Tibial artery (tissue), 4 donors: ENCODE results near the gene RBM20.
"Not testable (repeated sequence)": the region's sequence is repeated elsewhere in the genome, so short reads cannot be mapped to it uniquely, and the experiment has no call there.

Source experiments
- DNase-seq, 2 donors: peaks; one replicate each; pipeline ENCODE4 v3.0.0-alpha.2; 2019
- H3K27ac ChIP-seq, 2 donors: fragments of 200-600 bp; sonication (generic) in 1 of 2; 1 replicate in 1 of 2; 2 replicates in 1 of 2; pipeline ENCODE4 v1.5.1; 2018 to 2019; ENCODE audit warnings: mild to moderate bottlenecking in 1 of 2
- H3K27me3 ChIP-seq, 2 donors: fragments of 200-600 bp; sonication (generic) in 1 of 2; one replicate each; pipeline versions ENCODE4 v1.5.1 to v1.6.0; 2016 to 2019
- H3K36me3 ChIP-seq, 3 donors: fragments of 200-600 bp; sonication (generic) in 2 of 3; one replicate each; pipeline ENCODE4 v1.5.1; 2016 to 2019; ENCODE audit warnings: mild to moderate bottlenecking in 2 of 3
- H3K4me1 ChIP-seq, 4 donors: fragments of 200-600 bp; sonication (generic) in 2 of 4; 1 replicate in 3 of 4; 2 replicates in 1 of 4; pipeline ENCODE4 v1.5.1; 2016 to 2019
- H3K4me3 ChIP-seq, 2 donors: fragments of 200-600 bp; sonication (generic) in 1 of 2; 1 replicate in 1 of 2; 2 replicates in 1 of 2; pipeline ENCODE4 v1.5.1; 2018 to 2019; ENCODE audit warnings: mild to moderate bottlenecking in 2 of 2
- H3K9me3 ChIP-seq, 3 donors: fragments of 200-600 bp; sonication (generic) in 1 of 3; one replicate each; pipeline ENCODE4 v1.5.1; 2016 to 2019
- intact Hi-C: fragments of 100-400 bp; cut with DNase I; formaldehyde crosslinking; loops from one replicate; pipeline ENCODE4 v1.15.0; 2023; ENCODE audit warnings: low total_unique reads
- TF ChIP-seq, protein P1 (sequence below), 2 experiments: fragments of 200-600 bp in 1 of 2; fragments of 450-650 bp in 1 of 2; IDR thresholded peaks; one replicate each; pipeline ENCODE4 v1.5.1; 2017 to 2019; ENCODE audit warnings: antibody characterized with exemption in 2 of 2, mild to moderate bottlenecking in 1 of 2, moderate library complexity in 1 of 2

The RBM20 gene

DNA sequence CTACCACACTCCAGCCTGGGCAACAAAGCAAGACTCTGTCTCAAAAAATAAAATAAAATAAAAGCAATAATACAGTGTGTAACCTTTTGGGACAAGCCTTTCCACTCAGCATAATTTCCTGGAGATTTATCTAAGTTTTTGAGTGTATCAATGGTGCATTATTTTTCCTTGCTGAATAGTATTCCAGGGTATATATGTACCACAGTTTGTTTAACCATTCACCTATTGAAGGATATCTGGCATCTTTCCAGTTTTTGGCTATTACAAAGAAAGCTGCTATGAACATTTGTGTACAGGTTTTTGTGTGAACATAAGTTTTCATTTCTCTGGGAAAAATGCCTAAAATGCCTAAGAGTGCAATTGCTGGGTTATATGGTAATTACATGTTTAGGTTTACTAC, 59.9 kb downstream of the RBM20 start:
- H3K27me3 ChIP-seq: no peaks in the 10 kb centered on the region
- no peaks in the 10 kb centered on the region for H3K36me3 ChIP-seq
- intact Hi-C loops: no loop called here
- peaks cover 0 to 8% (median 0%) of the 10 kb centered on the region in 4 donors for H3K4me1 ChIP-seq
- H3K9me3 ChIP-seq: no peaks in the 10 kb centered on the region
- H3K27ac ChIP-seq: no peak overlapping the region
- no peak overlapping the region for H3K4me3 ChIP-seq
- no peak for DNase-seq
- TF ChIP-seq, protein P1, sequence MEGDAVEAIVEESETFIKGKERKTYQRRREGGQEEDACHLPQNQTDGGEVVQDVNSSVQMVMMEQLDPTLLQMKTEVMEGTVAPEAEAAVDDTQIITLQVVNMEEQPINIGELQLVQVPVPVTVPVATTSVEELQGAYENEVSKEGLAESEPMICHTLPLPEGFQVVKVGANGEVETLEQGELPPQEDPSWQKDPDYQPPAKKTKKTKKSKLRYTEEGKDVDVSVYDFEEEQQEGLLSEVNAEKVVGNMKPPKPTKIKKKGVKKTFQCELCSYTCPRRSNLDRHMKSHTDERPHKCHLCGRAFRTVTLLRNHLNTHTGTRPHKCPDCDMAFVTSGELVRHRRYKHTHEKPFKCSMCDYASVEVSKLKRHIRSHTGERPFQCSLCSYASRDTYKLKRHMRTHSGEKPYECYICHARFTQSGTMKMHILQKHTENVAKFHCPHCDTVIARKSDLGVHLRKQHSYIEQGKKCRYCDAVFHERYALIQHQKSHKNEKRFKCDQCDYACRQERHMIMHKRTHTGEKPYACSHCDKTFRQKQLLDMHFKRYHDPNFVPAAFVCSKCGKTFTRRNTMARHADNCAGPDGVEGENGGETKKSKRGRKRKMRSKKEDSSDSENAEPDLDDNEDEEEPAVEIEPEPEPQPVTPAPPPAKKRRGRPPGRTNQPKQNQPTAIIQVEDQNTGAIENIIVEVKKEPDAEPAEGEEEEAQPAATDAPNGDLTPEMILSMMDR (IDR thresholded peaks at IDR 0.05): no peak

DNA sequence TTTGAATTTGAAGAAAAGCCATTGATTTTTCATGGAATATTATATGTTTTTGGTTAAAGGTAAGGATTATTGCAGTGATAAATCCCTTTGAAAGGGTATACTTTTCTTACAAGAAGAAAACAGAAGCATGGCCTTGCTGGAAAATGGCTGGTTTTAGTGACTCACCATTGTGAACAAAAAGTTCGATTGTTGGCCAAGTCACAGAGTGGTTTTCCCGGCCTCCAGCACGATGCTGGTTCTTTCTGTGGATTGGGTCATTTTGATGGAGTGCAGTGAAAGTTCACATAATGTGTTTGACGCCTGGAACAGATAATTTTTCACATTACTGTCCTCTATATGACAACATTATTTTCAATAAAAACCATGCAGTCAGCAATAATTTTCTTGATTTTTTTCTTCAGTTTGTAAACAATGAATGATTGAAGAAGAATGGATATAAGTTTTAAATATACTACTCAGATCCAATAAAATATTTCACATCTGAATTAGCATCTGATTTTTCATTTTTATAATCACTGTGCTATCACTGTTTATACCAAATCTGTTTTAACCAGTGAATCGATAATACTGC, 60.9 kb downstream of the RBM20 start:
- TF ChIP-seq, protein P1 (IDR thresholded peaks at IDR 0.05): no peak
- H3K36me3 ChIP-seq: no peaks in the 10 kb centered on the region
- H3K4me3 ChIP-seq: no peak overlapping the region
- intact Hi-C loops: no loop called here
- no peaks in the 10 kb centered on the region for H3K27me3 ChIP-seq
- no peak for DNase-seq
- no peaks in the 10 kb centered on the region for H3K9me3 ChIP-seq
- peaks cover 0 to 8% (median 0%) of the 10 kb centered on the region in 4 donors for H3K4me1 ChIP-seq
- no peak overlapping the region for H3K27ac ChIP-seq

DNA sequence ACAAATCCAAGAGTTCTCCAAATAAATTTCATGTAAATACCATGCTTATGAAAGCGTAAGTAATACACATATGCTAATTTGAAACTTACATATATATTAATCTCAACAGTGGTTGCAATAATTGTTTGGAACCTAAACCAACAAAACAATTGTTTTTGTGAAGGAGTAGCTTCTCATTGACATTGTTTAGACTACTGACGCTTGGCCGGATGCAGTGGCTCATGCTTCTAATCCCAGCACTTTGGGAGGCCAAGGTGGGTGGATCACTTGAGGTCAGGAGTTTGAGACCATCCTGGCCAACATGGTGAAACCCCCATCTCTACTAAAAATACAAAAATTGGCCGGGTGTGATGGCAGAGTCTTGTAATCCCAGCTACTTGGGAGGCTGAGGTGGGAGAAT, 61.5 kb downstream of the RBM20 start:
- DNase-seq, H3K27me3 ChIP-seq, H3K4me3 ChIP-seq, intact Hi-C loops, H3K27ac ChIP-seq, H3K36me3 ChIP-seq, H3K9me3 ChIP-seq, H3K4me1 ChIP-seq: not testable (repeated sequence)

DNA sequence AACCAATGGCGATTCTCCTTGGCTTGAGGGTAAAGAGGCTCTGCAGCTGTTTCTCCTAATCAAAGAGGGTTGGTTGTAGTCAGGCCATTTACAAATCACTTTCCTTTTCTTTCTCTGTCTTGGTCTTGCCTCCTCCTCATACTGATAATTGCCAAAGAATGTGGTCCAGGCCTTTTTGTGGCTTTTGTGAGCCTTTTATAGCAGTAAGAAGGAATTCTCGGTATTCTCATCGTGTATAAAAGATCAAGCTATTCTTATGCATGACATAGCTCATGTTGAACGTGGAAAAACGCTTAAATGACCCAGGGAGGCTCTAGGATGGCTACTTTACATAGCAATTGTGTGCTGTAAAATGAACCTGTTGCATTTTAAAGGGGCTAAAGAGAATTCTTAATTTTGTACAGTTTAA, 62.6 kb downstream of the RBM20 start:
- TF ChIP-seq, protein P1 (IDR thresholded peaks at IDR 0.05): no peak
- intact Hi-C loops: no loop called here
- no peaks in the 10 kb centered on the region for H3K9me3 ChIP-seq
- DNase-seq: no peak
- peaks cover 0 to 8% (median 0%) of the 10 kb centered on the region in 4 donors for H3K4me1 ChIP-seq
- no peak overlapping the region for H3K4me3 ChIP-seq
- H3K27ac ChIP-seq: no peak overlapping the region
- no peaks in the 10 kb centered on the region for H3K27me3 ChIP-seq
- H3K36me3 ChIP-seq: no peaks in the 10 kb centered on the region

DNA sequence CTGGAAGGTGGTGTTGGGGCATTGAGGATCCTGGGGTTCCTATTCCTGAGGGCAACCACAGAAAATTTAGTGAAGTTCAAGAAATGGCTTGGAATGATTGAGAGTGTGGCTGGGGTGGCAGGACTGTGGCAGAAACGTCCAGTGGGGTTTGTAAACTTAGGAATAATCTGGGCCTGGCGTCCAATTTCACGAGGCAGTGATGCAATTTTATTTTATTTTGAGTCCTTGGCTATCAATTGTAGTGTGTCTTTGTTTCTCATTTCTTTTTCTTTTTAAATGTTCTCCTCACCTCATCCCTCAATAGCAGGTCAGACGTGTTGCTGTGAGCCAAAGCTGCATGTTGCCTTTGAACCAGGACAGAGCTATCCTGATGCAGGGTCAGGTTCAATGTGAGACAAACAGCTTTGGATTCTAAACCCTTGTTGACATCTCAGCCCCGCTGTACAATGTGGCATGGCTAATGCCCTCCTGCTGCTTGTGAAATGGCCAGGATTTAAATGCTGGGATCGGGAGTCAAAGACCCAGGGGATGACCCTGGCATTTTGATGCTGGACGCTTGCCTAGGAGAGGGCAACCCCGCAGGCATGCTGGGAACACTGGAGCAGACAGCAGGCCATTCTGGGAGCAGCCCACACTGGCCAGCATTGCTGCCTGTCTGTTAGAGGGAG, 64.8 kb downstream of the RBM20 start:
- DNase-seq: no peak
- intact Hi-C loops: no loop called here
- Histone ChIP-seq H3K27ac (no peak overlapping the region), H3K27me3 (no peaks in the 10 kb centered on the region), H3K9me3 (no peaks in the 10 kb centered on the region), H3K36me3 (no peaks in the 10 kb centered on the region), H3K4me3 (no peak overlapping the region), H3K4me1 (peaks cover 0 to 8% (median 0%) of the 10 kb centered on the region in 4 donors)
- TF ChIP-seq, protein P1 (IDR thresholded peaks at IDR 0.05): no peak

DNA sequence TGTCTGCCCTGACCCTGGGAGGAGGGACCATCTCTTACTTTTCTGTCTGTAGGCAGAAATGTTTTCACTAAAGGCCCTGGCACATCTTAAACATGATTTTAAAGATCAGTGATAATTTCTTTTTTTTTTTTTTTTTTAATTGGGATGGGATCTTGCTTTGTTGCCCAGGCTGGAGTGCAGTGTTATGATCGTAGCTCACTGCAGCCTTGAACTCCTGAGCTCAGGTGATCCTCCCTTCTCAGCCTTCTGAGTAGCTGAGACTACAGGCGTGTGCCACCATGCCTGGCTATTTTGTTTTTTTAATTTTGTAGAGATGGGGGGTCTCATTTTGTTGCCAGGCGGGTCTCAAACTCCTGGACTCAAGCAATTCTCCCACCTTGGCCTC, 65.3 kb downstream of the RBM20 start:
- H3K4me3 ChIP-seq: no peak overlapping the region
- H3K4me1 ChIP-seq: peaks cover 0 to 8% (median 0%) of the 10 kb centered on the region in 4 donors
- intact Hi-C loops: no loop called here
- H3K36me3 ChIP-seq: no peaks in the 10 kb centered on the region
- no peaks in the 10 kb centered on the region for H3K27me3 ChIP-seq
- TF ChIP-seq, protein P1 (IDR thresholded peaks at IDR 0.05): no peak
- no peak for DNase-seq
- H3K9me3 ChIP-seq: no peaks in the 10 kb centered on the region
- no peak overlapping the region for H3K27ac ChIP-seq
